Chondrocyte (in vitro differentiated cells): ENCODE data around the gene CALN1. TPM values are rescaled to one million over a fixed set of nuclear protein-coding genes. Genes with fewer than 3 reads are reported as not detected.

ENCODE experiments used
- DNase-seq: peaks from one replicate; pipeline ENCODE4 v3.0.0; 2021; ENCODE audit warnings: mixed read lengths, low spot score
- H3K27ac Mint-ChIP-seq: one replicate; pipeline ENCODE4 v1.8.0; 2021; ENCODE audit warnings: mild to moderate bottlenecking, moderate library complexity, mixed read lengths; ENCODE audit not compliant: unreplicated experiment
- H3K27me3 Mint-ChIP-seq: 2 replicates; pipeline ENCODE4 v1.8.0; 2021; ENCODE audit warnings: low read depth, mixed read lengths
- H3K36me3 Mint-ChIP-seq: 2 replicates; pipeline ENCODE4 v1.8.0; 2021; ENCODE audit warnings: low read depth, mixed read lengths
- H3K4me1 Mint-ChIP-seq: 2 replicates; pipeline ENCODE4 v1.8.0; 2021; ENCODE audit warnings: low read depth, mild to moderate bottlenecking, mixed read lengths
- H3K4me3 Mint-ChIP-seq: one replicate; pipeline ENCODE4 v1.8.0; 2021; ENCODE audit warnings: mild to moderate bottlenecking, moderate library complexity, mixed read lengths; ENCODE audit not compliant: unreplicated experiment
- H3K9me3 Mint-ChIP-seq: 2 replicates; pipeline ENCODE4 v1.8.0; 2021; ENCODE audit warnings: low read depth, mixed read lengths
- total RNA-seq: library from RNA; stranded (reverse); gene quantifications from 3 replicates; pipeline ENCODE4 v1.2.1, GENCODE V29; 2021
- TF ChIP-seq, protein P1 (sequence below): fragments of 200-600 bp; sonication (generic); IDR thresholded peaks from 2 replicates; pipeline ENCODE4 v1.5.0; 2021; ENCODE audit warnings: antibody characterized with exemption, mild to moderate bottlenecking, moderate library complexity

Gene CALN1
- total RNA-seq, 1 donor from 2014 or later, result not detected

DNA sequence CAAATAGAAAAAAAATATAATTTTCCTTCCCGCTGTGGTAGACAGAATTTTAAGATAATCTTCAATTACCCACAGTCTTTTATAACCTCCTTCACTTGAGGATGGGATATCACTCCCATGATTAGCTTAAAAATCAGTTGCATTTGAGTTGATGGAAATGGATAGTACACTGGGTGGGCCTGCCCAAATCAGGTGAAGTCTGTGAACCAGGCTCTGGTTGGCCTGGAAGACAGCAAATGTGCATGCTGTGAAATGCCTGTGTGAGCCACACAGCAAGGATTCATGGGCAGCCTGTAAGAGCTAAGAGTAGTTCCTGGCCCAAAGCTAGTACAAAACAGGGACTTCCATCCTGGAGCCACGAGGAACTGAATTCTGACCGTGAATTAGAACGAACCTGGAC, 548.0 kb downstream of the CALN1 start:
- H3K4me1 Mint-ChIP-seq, result peaks cover 9% of the 10 kb centered on the region
- H3K36me3 Mint-ChIP-seq, result no peaks in the 10 kb centered on the region
- peaks cover 3% of the 10 kb centered on the region for H3K9me3 Mint-ChIP-seq
- no peak overlapping the region for H3K4me3 Mint-ChIP-seq
- H3K27ac Mint-ChIP-seq, result no peak overlapping the region
- DNase-seq, result no peak
- TF ChIP-seq, protein P1, sequence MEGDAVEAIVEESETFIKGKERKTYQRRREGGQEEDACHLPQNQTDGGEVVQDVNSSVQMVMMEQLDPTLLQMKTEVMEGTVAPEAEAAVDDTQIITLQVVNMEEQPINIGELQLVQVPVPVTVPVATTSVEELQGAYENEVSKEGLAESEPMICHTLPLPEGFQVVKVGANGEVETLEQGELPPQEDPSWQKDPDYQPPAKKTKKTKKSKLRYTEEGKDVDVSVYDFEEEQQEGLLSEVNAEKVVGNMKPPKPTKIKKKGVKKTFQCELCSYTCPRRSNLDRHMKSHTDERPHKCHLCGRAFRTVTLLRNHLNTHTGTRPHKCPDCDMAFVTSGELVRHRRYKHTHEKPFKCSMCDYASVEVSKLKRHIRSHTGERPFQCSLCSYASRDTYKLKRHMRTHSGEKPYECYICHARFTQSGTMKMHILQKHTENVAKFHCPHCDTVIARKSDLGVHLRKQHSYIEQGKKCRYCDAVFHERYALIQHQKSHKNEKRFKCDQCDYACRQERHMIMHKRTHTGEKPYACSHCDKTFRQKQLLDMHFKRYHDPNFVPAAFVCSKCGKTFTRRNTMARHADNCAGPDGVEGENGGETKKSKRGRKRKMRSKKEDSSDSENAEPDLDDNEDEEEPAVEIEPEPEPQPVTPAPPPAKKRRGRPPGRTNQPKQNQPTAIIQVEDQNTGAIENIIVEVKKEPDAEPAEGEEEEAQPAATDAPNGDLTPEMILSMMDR, result no peak
- H3K27me3 Mint-ChIP-seq, result no peaks in the 10 kb centered on the region

DNA sequence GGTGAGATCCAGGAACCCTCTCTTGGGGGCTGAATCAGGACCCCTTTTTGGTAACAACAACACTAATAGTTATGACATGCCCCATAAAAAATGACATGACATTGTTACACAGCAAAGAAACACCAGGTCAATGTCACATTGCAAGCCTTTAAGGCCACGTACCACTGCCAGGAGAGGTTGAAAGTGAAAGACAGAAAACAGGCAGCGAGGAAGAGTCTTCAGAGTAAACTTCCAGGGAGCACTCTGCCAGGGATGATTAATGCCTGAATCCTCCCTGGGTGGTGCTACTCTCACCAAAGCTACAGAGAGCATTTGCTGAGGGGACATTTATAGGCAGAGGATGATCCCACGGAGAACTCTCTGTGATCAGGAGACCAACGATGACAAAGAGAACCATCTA, 551.6 kb downstream of the CALN1 start:
- TF ChIP-seq, protein P1, result no peak
- H3K9me3 Mint-ChIP-seq, result no peaks in the 10 kb centered on the region
- no peak overlapping the region for H3K27ac Mint-ChIP-seq
- no peak overlapping the region for H3K4me3 Mint-ChIP-seq
- DNase-seq, result no peak
- no peaks in the 10 kb centered on the region for H3K36me3 Mint-ChIP-seq
- no peaks in the 10 kb centered on the region for H3K27me3 Mint-ChIP-seq
- no peaks in the 10 kb centered on the region for H3K4me1 Mint-ChIP-seq

DNA sequence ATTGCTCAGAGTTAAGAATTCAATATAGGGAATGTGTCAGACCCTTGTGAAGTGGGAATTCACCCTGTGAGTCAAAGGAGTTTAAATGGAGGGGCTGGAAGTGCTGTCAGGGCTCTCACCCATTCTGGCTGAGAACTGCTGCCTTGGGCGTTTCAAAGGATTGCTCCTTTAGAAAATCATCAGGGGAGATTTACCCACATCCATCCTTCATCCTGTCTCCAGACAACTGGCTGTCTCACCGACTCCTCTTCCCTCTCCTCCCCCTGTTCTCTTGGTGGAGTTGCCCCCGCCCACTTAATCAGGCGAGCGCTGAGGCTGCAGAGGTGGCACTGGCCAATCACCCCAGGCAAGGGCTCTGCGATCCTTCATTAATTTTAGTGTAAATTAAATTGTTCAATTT, 554.8 kb downstream of the CALN1 start:
- Mint-ChIP-seq H3K36me3 (no peaks in the 10 kb centered on the region), H3K27me3 (no peaks in the 10 kb centered on the region), H3K27ac (no peak overlapping the region), H3K4me3 (no peak overlapping the region), H3K4me1 (no peaks in the 10 kb centered on the region), H3K9me3 (no peaks in the 10 kb centered on the region)
- TF ChIP-seq, protein P1, result no peak
- no peak for DNase-seq

DNA sequence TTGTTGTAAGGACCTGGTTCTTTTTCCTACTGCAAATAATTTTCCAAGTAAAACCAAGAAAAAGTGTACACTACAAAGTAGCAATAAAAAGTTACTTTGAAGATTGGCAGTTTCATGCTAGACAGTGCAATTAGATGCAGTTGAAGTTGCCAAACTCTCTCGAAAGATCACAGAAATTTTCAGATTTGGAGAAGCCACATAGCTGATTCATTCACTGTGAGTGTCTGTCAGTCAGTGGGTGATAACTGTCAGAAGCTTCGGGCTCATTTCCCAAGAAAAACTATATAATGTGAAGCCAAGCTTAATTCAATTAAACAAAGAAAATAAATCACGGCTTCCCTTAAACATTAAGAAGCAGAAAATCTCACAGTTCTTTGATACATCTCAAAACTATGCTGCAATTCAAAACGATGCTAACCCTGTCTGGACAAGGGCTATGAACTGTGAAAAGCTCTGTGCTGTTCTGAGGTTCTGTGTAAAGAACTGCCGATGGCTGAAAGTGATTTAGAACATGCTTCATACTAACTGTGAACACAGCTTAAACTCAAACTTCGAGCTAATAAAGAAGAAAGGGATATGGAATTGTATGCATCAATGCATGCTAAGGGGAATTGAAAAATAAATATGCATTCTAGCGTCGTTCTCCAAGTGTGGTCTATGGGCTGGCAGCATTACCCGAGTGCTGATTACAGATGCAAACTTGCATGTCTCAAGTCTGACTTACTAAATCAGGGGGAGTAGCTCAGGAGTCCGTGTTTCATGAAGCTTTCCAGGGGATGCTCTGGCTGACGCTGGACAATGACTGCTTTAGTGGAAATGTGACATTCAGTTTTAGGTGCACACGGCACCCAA, 557.4 kb downstream of the CALN1 start:
- H3K27me3 Mint-ChIP-seq, result peaks cover 3% of the 10 kb centered on the region
- no peaks in the 10 kb centered on the region for H3K4me1 Mint-ChIP-seq
- TF ChIP-seq, protein P1, result no peak
- H3K4me3 Mint-ChIP-seq, result no peak overlapping the region
- no peak for DNase-seq
- no peaks in the 10 kb centered on the region for H3K9me3 Mint-ChIP-seq
- H3K36me3 Mint-ChIP-seq, result no peaks in the 10 kb centered on the region
- H3K27ac Mint-ChIP-seq, result no peak overlapping the region

DNA sequence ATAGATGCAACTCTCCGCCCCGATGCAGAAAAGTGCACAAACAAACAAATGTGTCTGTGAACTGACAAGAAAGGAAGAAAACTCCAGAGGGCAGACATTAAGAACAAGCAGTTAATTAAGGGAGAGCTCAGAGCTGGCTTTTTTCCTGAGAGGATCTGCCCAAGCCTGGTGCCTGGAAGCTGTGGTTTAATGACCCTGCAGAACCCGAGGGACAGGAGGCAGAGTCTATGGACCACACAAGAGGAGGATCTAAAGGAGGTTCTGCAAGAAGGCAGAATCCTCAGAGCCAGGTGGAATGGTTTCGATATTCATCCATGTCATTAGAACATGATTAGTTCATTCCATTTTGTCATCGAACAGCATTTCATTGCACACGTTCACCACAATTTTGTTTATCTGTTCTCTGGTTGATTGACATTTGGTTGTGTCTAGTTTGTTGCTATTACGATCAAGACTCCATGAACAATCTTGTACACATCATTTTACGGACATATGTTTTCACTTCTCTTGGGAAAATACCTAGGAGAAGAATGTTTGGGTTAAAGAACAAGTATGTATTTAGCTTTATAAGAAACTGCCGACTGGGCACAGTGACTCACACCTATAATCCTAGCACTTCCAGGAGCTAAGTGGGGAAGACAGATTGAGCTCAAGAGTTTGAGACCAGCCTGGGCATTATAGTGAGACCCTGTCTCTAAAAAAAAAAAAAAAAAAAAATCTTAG, 560.2 kb downstream of the CALN1 start:
- Mint-ChIP-seq H3K27me3 (peaks cover 13% of the 10 kb centered on the region), H3K27ac (no peak overlapping the region), H3K4me1 (no peaks in the 10 kb centered on the region), H3K9me3 (peaks cover 3% of the 10 kb centered on the region), H3K4me3 (no peak overlapping the region), H3K36me3 (no peaks in the 10 kb centered on the region)
- TF ChIP-seq, protein P1, result no peak
- DNase-seq, result no peak
